Raji (cell line): ENCODE data around the gene TNIP1.
A peak's percentile ranks its signal among the peaks of the same experiment; 100 is the strongest.

Experiments
- POLR2A ChIP-seq: IDR thresholded peaks from 2 replicates; pipeline ENCODE4 v1.6.1; 2011; ENCODE audit warnings: low read depth, low read length, control low read depth; ENCODE audit not compliant: insufficient read depth

The TNIP1 gene

GRCh38 chr5:151080613-151081430 lies at the start of gene TNIP1:
TNIP1 (minus strand) TSS chr5:151081034; CDS start chr5:151065095, 15,939 bp downstream.
- TF ChIP-seq POLR2A = peak; percentile 52; the same call in 1 of the 2 replicates

- no peak for TF ChIP-seq POLR2A
Measured at GRCh38 chr5:151130235-151130921, 49.5 kb upstream of the TNIP1 start.

- TF ChIP-seq POLR2A = no peak
Measured at GRCh38 chr5:151128817-151129216, 48.0 kb upstream of the TNIP1 start.

GRCh38 chr5:151127926-151128325 lies 47.1 kb upstream of the TNIP1 start:
- TF ChIP-seq POLR2A = no peak

- TF ChIP-seq POLR2A = no peak
Measured at GRCh38 chr5:151126199-151126645, 45.4 kb upstream of the TNIP1 start.

GRCh38 chr5:151125421-151125820 lies 44.6 kb upstream of the TNIP1 start:
- no peak for TF ChIP-seq POLR2A

GRCh38 chr5:151123897-151124751 lies 43.3 kb upstream of the TNIP1 start:
- peak; percentile 43 for TF ChIP-seq POLR2A

- TF ChIP-seq POLR2A = no peak
Measured at GRCh38 chr5:151122828-151123227, 42.0 kb upstream of the TNIP1 start.

- TF ChIP-seq POLR2A = no peak
Measured at GRCh38 chr5:151121665-151122064, 40.8 kb upstream of the TNIP1 start.

GRCh38 chr5:151121095-151121494 lies 40.3 kb upstream of the TNIP1 start:
- TF ChIP-seq POLR2A = no peak

GRCh38 chr5:151118913-151119575 lies 38.2 kb upstream of the TNIP1 start:
- no peak for TF ChIP-seq POLR2A

GRCh38 chr5:151115272-151115905 lies 34.6 kb upstream of the TNIP1 start:
- TF ChIP-seq POLR2A = no peak

- no peak for TF ChIP-seq POLR2A
Measured at GRCh38 chr5:151113651-151114050, 32.8 kb upstream of the TNIP1 start.

- TF ChIP-seq POLR2A = peak; percentile 49; the same call in 1 of the 2 replicates
Measured at GRCh38 chr5:151110992-151111391, 30.2 kb upstream of the TNIP1 start.
